Peyer's patch (tissue), 4 donors: ENCODE results near the gene COMMD2. TPM values are rescaled to one million over a fixed set of nuclear protein-coding genes. Genes with fewer than 3 reads are reported as not detected.

Experiments
- DNase-seq, 3 donors: peaks; one replicate each; pipeline ENCODE4 v3.0.0-alpha.2; 2017 to 2019
- H3K27ac ChIP-seq, 4 donors: fragments of 200-600 bp; sonication (generic); one replicate each; pipeline ENCODE4 v1.5.1; 2016 to 2019
- H3K27me3 ChIP-seq, 2 donors: fragments of 200-600 bp; sonication (generic); one replicate each; pipeline ENCODE4 v1.5.1; 2019
- H3K36me3 ChIP-seq, 3 donors: fragments of 200-600 bp; sonication (generic); one replicate each; pipeline ENCODE4 v1.5.1; 2016 to 2019
- H3K4me1 ChIP-seq, 4 donors: fragments of 200-600 bp; sonication (generic); one replicate each; pipeline ENCODE4 v1.5.1; 2016 to 2019
- H3K4me3 ChIP-seq, 4 donors: fragments of 200-600 bp; sonication (generic); 1 replicate in 3 of 4; 2 replicates in 1 of 4; pipeline ENCODE4 v1.5.1; 2016 to 2019; ENCODE audit warnings: mild to moderate bottlenecking in 1 of 4
- H3K9me3 ChIP-seq, 4 donors: fragments of 200-600 bp; sonication (generic); one replicate each; pipeline ENCODE4 v1.5.1; 2016 to 2019; ENCODE audit warnings: mild to moderate bottlenecking in 1 of 4
- POLR2A ChIP-seq, 2 donors: fragments of 450-650 bp; IDR thresholded peaks; one replicate each; pipeline ENCODE4 v1.5.1; 2017; ENCODE audit warnings: antibody characterized with exemption in 2 of 2, mild to moderate bottlenecking in 2 of 2, moderate library complexity in 2 of 2
- total RNA-seq, 4 donors: library from RNA; depleted of rRNA; stranded (reverse); fragments of >200 nt; gene quantifications; one replicate each; pipeline ENCODE4 v1.1.0, GENCODE V29; 2016
- TF ChIP-seq, protein P1 (sequence below), 6 experiments: fragments of 450-650 bp in 4 of 6; fragments of 200-600 bp in 2 of 6; sonication (generic) in 1 of 6; IDR thresholded peaks; one replicate each; pipeline ENCODE4 v1.5.1; 2017 to 2019; ENCODE audit warnings: antibody characterized with exemption in 6 of 6, mild to moderate bottlenecking in 3 of 6, moderate library complexity in 1 of 6

COMMD2 gene
- total RNA-seq: 10 to 100 TPM; 10.9 to 29.7 (median 17.9) TPM

DNA sequence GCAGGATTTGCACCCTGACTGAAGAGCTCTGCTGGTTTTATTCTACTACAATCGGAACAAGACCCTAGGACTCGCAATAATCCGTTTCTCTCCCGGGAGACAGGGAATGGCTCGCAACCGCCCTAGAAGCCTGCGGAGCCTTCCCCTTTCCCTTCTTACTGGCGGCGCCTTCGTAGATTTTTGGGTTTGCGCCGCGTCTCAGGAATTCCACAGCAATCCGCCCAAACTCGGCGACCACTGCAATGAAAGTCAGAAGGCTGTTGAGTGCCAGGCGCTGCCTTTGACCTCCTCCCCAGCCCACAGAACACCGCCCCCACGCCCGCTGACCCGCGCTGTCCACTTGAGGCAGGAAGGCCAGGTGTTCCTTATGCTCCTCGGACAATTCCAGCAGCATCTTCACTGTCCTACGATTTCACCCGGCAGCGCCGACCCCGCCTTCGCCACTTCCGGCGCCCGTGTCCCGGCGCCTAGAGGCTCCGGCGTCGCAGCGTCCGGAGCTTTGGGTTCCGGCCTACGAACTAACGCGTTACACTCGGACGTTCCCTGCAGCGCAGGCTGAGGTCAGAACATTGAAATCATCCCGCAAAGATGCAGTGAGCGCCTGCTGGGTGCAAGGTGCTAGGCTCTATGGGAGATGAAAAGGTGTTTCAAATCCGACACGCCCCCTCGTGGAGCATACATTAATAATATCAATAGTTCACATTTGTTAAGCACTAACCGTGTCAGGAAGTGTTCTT is at the start of gene COMMD2:
COMMD2 (minus strand) TSS at position 439 of the 737 bp plus-strand sequence; CDS start at position 394, 45 bp downstream.
- DNase-seq: peak; percentile 80 to 92 (median 81)
- Histone ChIP-seq H3K4me1 (peaks cover 0 to 7% (median 1%) of the 10 kb centered on the region in 4 donors), H3K36me3 (peaks cover 0 to 20% (median 0%) of the 10 kb centered on the region in 3 donors), H3K27me3 (no peaks in the 10 kb centered on the region), H3K9me3 (no peaks in the 10 kb centered on the region), H3K4me3 (peak within 1 kb of the TSS; percentile 66 to 81 (median 72)), H3K27ac (peak within 1 kb of the TSS; percentile 68 to 76 (median 72))
- TF ChIP-seq POLR2A (IDR thresholded peaks at IDR 0.05): peak; percentile 46 to 57
- TF ChIP-seq, protein P1, sequence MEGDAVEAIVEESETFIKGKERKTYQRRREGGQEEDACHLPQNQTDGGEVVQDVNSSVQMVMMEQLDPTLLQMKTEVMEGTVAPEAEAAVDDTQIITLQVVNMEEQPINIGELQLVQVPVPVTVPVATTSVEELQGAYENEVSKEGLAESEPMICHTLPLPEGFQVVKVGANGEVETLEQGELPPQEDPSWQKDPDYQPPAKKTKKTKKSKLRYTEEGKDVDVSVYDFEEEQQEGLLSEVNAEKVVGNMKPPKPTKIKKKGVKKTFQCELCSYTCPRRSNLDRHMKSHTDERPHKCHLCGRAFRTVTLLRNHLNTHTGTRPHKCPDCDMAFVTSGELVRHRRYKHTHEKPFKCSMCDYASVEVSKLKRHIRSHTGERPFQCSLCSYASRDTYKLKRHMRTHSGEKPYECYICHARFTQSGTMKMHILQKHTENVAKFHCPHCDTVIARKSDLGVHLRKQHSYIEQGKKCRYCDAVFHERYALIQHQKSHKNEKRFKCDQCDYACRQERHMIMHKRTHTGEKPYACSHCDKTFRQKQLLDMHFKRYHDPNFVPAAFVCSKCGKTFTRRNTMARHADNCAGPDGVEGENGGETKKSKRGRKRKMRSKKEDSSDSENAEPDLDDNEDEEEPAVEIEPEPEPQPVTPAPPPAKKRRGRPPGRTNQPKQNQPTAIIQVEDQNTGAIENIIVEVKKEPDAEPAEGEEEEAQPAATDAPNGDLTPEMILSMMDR (IDR thresholded peaks at IDR 0.05): peak in 5 of 6 experiments; percentile 11 to 57 (median 43)

DNA sequence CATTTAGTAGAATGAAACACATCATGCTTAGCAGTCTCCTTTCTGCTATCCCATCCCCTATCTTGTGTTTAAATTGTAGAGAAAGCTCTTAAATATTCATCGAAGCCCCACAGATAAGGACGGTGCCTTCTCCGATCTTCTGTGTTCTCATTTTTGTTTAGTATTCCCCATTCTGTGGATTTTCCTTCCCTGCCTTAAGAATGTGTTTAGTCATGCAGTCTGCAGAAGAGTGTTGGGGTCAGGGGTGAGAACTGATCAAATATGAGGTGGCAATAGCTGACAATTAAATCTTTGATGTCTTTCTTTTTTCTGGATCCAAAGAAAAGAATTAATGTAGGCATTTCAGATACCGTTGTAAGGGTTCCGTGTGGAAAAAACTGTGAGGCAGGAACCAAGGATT is 49.4 kb upstream of the COMMD2 start:
- TF ChIP-seq, protein P1 (IDR thresholded peaks at IDR 0.05): no peak
- no peak for TF ChIP-seq POLR2A (IDR thresholded peaks at IDR 0.05)

DNA sequence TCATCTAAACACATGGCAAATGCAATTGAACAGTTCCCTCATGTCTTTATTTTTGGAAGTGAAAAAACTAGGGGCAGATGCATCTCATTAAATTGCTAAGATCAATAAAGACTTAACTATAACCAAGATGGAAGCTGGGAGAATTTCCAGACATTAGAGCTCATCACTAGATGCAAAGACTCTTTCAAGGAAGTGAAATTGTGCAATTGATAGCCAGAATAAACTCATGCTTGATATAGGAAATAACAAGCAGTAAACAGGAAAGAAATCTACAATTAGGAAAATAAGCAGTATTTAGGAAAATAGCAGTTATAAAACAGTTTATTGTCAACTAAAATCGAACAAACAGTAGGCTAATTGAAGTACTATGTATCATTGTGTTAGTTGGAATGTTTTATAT is 48.9 kb upstream of the COMMD2 start:
- no peaks in the 10 kb centered on the region for H3K4me1 ChIP-seq
- H3K9me3 ChIP-seq: no peaks in the 10 kb centered on the region
- H3K27me3 ChIP-seq: no peaks in the 10 kb centered on the region
- DNase-seq: no peak
- TF ChIP-seq, protein P1 (IDR thresholded peaks at IDR 0.05): no peak
- TF ChIP-seq POLR2A (IDR thresholded peaks at IDR 0.05): no peak
- H3K36me3 ChIP-seq: no peaks in the 10 kb centered on the region
- no peak overlapping the region for H3K27ac ChIP-seq
- no peak overlapping the region for H3K4me3 ChIP-seq

More for the DNA sequence above, 49.4 kb upstream of the COMMD2 start:
- H3K27me3 ChIP-seq: no peaks in the 10 kb centered on the region
- no peaks in the 10 kb centered on the region for H3K9me3 ChIP-seq
- no peak overlapping the region for H3K4me3 ChIP-seq
- no peaks in the 10 kb centered on the region for H3K36me3 ChIP-seq
- no peak for DNase-seq
- H3K4me1 ChIP-seq: no peaks in the 10 kb centered on the region
- no peak overlapping the region for H3K27ac ChIP-seq

DNA sequence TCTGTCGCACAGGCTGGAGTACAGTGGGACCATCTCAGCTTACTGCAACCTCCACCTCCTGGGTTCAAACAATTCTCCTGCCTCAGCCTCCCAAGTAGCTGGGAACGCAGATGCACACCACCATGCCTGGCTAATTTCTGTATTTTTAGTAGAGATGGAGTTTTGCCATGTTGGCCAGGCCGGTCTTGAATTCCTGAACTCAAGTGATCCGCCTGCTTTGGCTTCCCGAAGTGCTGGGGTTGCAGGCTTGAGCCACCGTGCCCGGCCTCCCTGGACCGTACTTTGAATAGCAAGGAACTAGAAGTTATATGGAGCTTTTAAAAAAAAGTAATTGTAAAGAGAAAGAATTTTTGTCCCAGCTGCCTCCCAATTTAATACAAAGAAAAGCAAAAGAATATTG is 48.4 kb upstream of the COMMD2 start:
- Histone ChIP-seq H3K9me3 (no peaks in the 10 kb centered on the region), H3K4me3 (no peak overlapping the region), H3K27ac (no peak overlapping the region), H3K27me3 (no peaks in the 10 kb centered on the region), H3K4me1 (no peaks in the 10 kb centered on the region), H3K36me3 (no peaks in the 10 kb centered on the region)
- DNase-seq: no peak
- no peak for TF ChIP-seq POLR2A (IDR thresholded peaks at IDR 0.05)
- TF ChIP-seq, protein P1 (IDR thresholded peaks at IDR 0.05): no peak

DNA sequence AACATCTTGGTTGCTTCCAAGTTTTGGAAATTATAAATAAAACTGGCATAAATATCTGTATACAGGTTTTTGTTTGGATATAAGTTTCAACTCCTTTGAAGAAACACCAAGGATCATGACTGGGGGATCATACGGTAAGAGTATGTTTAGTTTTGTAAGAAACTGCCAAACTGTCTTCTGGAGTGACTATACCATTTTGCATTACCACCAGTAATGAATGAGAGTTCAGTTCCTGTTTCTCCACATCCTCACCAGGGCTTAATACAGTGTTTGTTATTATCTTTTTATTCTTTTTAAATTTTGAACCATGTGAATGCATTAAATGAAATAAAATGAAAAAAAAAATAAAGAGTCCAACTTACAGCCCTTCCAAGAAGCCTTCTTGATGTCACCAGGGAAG is 43.7 kb upstream of the COMMD2 start:
- H3K4me1 ChIP-seq: no peaks in the 10 kb centered on the region
- no peak for TF ChIP-seq POLR2A (IDR thresholded peaks at IDR 0.05)
- TF ChIP-seq, protein P1 (IDR thresholded peaks at IDR 0.05): no peak
- H3K9me3 ChIP-seq: no peaks in the 10 kb centered on the region
- DNase-seq: no peak
- no peak overlapping the region for H3K4me3 ChIP-seq
- H3K36me3 ChIP-seq: no peaks in the 10 kb centered on the region
- no peaks in the 10 kb centered on the region for H3K27me3 ChIP-seq
- H3K27ac ChIP-seq: no peak overlapping the region
